Activated naive CD4-positive, alpha-beta T cell treated with anti-CD3 and anti-CD28 coated beads, Interleukin-2, amount 50 U/mL, for 72 hours (primary cell): Measurements from ENCODE around the gene HOMER3. TPM values are rescaled to one million over a fixed set of nuclear protein-coding genes. Genes with fewer than 3 reads are reported as not detected.
"Not testable (repeated sequence)": the region's sequence is repeated elsewhere in the genome, so short reads cannot be mapped to it uniquely, and the experiment has no call there.

Source experiments
- ATAC-seq, 2 donors: fragments of 150-1000 bp; cut with Tn5 transposase; 2 replicates each; pipeline ENCODE4 v1.10.0; 2021; ENCODE audit warnings: mild to moderate bottlenecking in 2 of 2, moderate library complexity in 2 of 2
- DNase-seq, 2 donors: peaks; one replicate each; pipeline ENCODE4 v3.0.0; 2021 to 2022; ENCODE audit warnings: low spot score in 2 of 2
- H3K27ac Mint-ChIP-seq, 2 donors: one replicate each; pipeline ENCODE4 v1.8.0; 2022; ENCODE audit warnings: mild to moderate bottlenecking in 2 of 2, mixed read lengths in 2 of 2
- H3K36me3 Mint-ChIP-seq, 2 donors: one replicate each; pipeline ENCODE4 v1.8.0; 2022; ENCODE audit warnings: mixed read lengths in 2 of 2
- H3K9me3 Mint-ChIP-seq, 2 donors: one replicate each; pipeline ENCODE4 v1.8.0; 2022; ENCODE audit warnings: mixed read lengths in 2 of 2
- total RNA-seq, 2 donors: library from RNA; stranded (reverse); gene quantifications; one replicate each; pipeline ENCODE4 v1.2.3, GENCODE V29; 2022

HOMER3 gene
- total RNA-seq, 2 donors from 2014 or later = 0.36 to 1.0 TPM

DNA sequence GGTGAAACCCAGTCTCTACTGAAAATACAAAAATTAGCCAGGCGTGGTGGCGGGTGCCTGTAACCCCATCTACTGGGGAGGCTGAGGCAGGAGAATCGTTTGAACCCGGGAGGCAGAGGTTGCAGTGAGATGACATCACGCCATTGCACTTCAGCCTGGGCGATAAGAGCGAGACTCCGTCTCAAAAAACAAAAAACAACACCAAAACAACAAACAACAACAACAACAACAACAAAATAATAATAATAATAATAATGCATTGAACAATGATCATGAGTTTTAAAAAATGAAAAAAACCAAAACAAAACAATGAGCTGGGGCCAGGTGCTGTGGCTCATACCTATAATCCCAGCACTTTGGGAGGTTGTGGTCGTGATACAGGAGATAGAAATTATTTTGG is 23.1 kb upstream of the HOMER3 start:
- Mint-ChIP-seq H3K27ac (no peak overlapping the region), H3K9me3 (no peaks in the 10 kb centered on the region), H3K36me3 (no peaks in the 10 kb centered on the region)
- ATAC-seq (no peak), DNase-seq (no peak)

DNA sequence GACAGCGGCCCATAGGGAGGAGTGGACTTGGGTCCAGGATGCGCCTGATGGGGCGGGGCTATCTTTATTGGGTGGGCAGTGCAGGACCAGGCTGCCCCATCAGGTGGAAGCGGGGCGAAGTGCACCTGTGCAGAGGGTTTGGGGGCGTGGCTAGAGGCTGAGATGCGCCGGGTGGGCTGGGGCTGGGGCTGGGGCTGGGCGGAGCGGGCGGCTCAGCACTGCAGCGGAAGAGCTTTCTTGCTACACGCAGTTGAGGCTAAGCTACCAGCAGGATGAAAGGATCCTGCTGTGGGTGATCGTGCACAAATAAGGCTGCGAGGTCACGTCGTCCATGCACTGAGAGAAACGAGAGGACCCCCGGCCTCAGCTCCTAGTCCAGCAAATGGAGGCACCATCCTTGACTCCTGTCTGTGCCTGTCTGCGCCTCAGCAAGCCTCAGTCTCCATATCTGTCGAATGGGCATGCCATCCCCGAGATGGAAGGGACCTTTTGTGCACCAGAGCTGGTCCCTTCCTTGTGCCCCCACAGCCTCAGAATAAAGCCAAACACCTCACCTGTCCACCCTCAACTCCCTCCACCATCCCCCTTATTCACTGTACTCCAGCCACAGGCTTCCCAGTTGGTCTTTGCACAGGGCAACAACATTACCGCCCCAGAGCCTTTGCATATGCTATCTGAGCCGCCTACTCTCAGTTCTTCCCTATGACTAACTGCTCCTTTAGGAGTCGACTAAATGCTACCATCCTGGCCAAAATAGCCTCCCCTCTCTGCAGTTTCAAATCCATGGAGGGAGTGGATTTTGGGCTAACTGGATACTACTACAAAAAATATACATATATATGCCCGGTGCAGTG is 21.0 kb upstream of the HOMER3 start:
- ATAC-seq (peak in 1 of 2 donors; percentile 26), DNase-seq (no peak)
- H3K36me3 Mint-ChIP-seq = no peaks in the 10 kb centered on the region

GRCh38 chr19:18960370-18960769 is 19.4 kb upstream of the HOMER3 start:
- ATAC-seq = no peak
- no peak for DNase-seq
- Mint-ChIP-seq H3K9me3 (no peaks in the 10 kb centered on the region), H3K36me3 (no peaks in the 10 kb centered on the region), H3K27ac (no peak overlapping the region)

More for the DNA sequence above, 21.0 kb upstream of the HOMER3 start:
- H3K27ac Mint-ChIP-seq = no peak overlapping the region
- H3K9me3 Mint-ChIP-seq = no peaks in the 10 kb centered on the region

GRCh38 chr19:18955042-18955441 is 14.0 kb upstream of the HOMER3 start:
- DNase-seq (no peak), ATAC-seq (no peak)
- Mint-ChIP-seq H3K27ac (no peak overlapping the region), H3K36me3 (no peaks in the 10 kb centered on the region), H3K9me3 (peaks cover 6% of the 10 kb centered on the region in 2 donors)

GRCh38 chr19:18954094-18954493 is 13.1 kb upstream of the HOMER3 start:
- ATAC-seq = no peak
- no peaks in the 10 kb centered on the region for H3K36me3 Mint-ChIP-seq
- DNase-seq = no peak
- H3K9me3 Mint-ChIP-seq = peaks cover 6% of the 10 kb centered on the region in 2 donors
- H3K27ac Mint-ChIP-seq = no peak overlapping the region

- H3K27ac Mint-ChIP-seq, H3K9me3 Mint-ChIP-seq, DNase-seq, ATAC-seq, H3K36me3 Mint-ChIP-seq: not testable (repeated sequence)
Observed at GRCh38 chr19:18952364-18953003, 11.5 kb upstream of the HOMER3 start.

DNA sequence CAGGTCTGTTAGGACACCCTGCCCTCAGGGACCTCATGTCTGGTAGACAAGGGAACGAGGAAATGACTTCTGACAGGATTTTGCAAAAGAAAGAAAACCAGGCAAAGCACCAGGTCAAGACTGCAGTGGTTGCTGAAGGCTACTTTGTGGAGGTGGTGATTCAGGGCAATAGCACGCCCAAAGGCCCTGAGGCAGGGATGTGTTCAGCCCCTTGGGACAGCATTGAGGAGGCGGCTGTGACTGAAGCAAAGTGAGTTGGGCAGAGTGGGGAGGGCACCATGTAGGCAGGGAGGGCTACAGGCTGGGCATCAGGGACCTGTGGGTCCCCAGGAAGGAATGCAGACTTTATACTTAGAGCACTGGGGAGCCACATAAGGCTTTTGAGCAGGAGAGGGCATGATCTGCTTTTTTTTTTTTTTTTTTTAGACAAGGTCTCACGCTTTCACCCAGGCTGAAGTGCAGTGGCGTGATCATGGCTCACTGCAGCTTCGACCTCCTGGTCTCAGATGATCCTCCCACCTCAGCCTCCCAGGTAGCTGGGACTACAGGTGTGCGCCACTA is 10.8 kb upstream of the HOMER3 start:
- no peak overlapping the region for H3K27ac Mint-ChIP-seq
- peaks cover 6% of the 10 kb centered on the region in 2 donors for H3K9me3 Mint-ChIP-seq
- no peaks in the 10 kb centered on the region for H3K36me3 Mint-ChIP-seq
- DNase-seq (no peak), ATAC-seq (no peak)

DNA sequence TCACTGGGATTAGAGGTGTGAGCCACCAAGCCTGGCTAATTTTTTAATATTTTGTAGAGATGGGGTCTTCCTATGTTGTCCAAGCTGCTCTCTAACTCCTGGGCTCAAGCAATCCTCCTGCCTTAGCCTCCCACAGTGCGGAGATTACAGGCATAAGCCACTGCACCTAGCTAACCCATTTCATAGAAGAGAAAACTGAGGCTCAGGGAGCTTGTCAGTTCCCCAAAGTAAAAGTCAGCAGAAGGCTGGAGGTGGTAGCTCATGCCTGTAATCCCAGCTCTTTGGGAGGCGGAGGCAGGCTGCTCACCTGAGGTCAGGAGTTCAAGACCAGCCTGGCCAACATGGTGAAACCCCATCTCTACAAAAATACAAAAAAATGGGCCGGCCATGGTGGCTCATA is 8.8 kb upstream of the HOMER3 start:
- no peak for ATAC-seq
- no peaks in the 10 kb centered on the region for H3K36me3 Mint-ChIP-seq
- H3K9me3 Mint-ChIP-seq = peaks cover 2% of the 10 kb centered on the region in 2 donors
- H3K27ac Mint-ChIP-seq = no peak overlapping the region
- no peak for DNase-seq

DNA sequence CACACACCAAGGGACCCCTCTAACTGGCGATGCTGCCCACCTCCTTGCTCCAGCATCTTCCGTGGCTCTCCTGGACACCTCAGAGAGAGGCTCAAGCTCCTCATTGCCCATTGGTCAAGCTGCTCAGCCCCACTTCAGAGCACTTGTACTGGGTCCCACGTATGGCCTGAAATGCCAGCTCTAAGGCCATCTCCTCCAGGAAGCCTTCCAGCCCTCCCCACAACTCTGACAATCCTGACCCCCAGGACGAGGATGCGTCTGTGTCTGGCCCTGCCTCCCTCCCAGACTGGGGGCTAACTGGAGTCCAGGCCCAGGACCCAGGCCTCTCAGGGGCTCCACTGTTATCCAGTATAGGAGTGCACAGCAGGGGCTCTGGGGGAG is 7.9 kb upstream of the HOMER3 start:
- Mint-ChIP-seq H3K9me3 (no peaks in the 10 kb centered on the region), H3K27ac (no peak overlapping the region), H3K36me3 (no peaks in the 10 kb centered on the region)
- DNase-seq (no peak), ATAC-seq (no peak)

DNA sequence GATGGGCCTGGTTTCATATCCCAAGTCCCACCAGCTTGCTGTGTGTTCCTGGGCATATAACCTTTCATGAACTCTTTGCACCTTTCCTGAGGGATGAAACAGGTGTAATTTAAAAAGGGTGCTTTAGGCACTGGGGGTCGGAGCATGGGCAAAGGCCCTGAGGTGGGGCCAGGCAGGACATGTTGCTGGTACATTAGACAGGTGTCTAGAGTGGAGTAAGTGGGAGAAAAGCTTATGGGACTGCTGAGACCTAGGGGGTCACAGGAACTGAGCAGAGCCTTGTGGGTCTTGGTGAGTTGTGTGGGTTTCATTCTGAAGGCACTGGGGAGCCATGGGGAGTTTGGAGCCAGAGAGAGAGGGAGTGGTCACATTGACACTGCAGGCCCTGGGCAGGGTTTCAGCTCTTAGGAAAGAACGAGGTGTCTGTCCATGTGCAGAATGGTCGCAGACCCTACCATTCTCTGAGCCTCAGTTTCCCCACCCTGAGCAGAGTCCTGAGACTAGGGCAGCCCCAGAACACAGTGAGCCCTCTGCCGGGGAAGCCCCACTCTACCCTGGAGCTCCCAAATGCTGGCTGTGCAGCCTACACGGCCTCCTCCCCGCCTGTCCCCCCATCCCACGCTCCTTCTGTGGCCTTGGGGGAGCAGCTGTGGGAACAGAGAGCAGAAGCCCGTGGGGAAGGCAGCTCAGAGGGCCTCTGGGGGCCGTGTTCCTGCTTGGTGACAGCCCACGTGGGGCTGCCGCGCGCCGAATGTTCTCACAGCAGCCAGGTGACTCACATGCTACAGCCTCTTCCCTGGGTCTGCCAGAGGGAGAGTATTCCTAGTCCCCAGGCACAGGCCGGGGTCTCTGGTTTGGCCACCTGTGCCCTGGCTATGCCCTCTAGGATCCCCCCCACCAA is 7.3 kb upstream of the HOMER3 start:
- DNase-seq (no peak), ATAC-seq (no peak)
- no peaks in the 10 kb centered on the region for H3K36me3 Mint-ChIP-seq
- no peaks in the 10 kb centered on the region for H3K9me3 Mint-ChIP-seq
- H3K27ac Mint-ChIP-seq = no peak overlapping the region

- Mint-ChIP-seq H3K36me3 (no peaks in the 10 kb centered on the region), H3K9me3 (no peaks in the 10 kb centered on the region), H3K27ac (no peak overlapping the region)
- ATAC-seq (no peak), DNase-seq (no peak)
Observed at GRCh38 chr19:18946918-18947317, 5.9 kb upstream of the HOMER3 start.

DNA sequence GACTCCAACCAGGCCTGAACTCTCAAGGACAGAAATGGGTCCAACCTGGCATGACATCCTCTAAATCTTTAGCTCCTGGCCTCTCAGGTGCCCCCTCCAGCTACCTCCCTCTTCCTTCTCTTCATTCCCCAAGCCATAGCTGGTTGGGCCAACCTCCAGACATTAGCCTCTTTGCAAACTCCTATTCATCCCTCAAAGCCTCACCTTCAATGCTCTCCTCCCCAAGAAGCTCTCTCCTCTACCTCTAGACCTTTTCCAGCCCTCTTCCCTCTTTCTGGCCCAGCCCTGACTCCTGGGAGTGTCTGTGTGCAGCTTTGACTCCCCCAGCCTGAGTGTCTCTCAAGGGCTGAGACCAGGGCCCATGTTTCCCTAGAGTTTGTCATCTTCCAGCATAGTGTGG is 5.3 kb upstream of the HOMER3 start:
- ATAC-seq (no peak), DNase-seq (no peak)
- no peaks in the 10 kb centered on the region for H3K9me3 Mint-ChIP-seq
- no peak overlapping the region for H3K27ac Mint-ChIP-seq
- no peaks in the 10 kb centered on the region for H3K36me3 Mint-ChIP-seq

DNA sequence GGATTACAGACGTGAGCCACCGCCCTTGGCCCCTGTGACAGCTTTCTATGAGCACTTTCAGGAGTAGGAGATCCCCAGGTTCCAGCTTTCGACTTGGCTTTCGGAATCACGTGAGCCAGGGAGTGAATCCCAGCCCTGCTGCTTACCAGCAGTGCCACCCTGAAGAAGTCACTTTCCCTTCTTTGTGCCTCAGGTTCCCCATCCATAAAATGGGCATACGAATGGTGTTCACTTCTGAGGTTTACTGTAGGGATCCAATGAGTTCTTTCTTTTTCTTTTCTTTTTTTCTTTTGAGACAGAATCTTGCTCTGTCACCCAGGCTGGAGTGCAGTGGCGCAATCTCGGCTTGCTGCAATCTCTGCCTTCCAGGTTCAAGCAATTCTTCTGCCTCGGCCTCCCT is 4.3 kb upstream of the HOMER3 start:
- no peaks in the 10 kb centered on the region for H3K9me3 Mint-ChIP-seq
- DNase-seq (no peak), ATAC-seq (no peak)
- no peaks in the 10 kb centered on the region for H3K36me3 Mint-ChIP-seq
- H3K27ac Mint-ChIP-seq = no peak overlapping the region

DNA sequence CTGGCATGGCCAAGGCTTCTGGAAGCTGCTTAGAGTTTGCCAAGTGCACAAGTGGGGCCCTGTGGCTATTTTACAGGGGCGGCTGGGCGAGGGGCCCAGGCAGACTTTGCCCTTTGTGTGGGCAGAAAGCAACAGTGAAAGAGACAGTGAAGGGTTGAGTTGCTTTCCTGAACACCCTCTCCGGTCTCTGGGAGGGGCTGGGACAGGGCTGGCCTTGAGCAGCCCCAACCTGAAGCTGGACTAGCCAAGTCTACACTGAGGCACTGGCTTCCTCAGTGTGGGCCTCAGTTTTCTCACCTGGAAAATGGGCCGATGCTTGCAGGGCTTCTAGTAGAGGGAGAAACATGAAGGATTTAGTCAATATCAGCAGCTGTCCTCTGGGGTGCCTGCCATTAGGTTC is 2.4 kb upstream of the HOMER3 start:
- Mint-ChIP-seq H3K27ac (no peak overlapping the region), H3K9me3 (no peaks in the 10 kb centered on the region), H3K36me3 (no peaks in the 10 kb centered on the region)
- no peak for ATAC-seq
- no peak for DNase-seq

DNA sequence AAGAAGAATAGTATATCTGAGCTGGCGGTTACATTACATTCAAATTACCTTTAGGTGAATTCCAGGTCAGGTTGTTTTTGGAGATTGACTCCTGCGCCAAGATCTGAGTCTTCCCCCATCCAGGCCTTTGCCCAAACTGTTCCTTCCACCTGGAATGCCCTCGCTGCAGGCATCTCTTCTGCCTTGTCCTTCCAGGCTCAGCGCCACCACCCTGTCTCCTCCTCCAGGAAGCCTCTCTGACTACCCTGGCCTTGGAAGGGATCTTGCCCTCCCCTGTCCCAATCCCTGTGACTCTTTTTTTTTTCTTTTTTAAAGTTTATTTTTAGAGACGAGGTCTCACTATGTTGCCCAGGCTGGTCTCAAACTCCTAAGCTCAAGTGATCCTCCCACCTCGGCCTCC is 1.7 kb upstream of the HOMER3 start:
- DNase-seq (no peak), ATAC-seq (no peak)
- H3K9me3 Mint-ChIP-seq = no peaks in the 10 kb centered on the region
- no peaks in the 10 kb centered on the region for H3K36me3 Mint-ChIP-seq
- H3K27ac Mint-ChIP-seq = no peak overlapping the region

DNA sequence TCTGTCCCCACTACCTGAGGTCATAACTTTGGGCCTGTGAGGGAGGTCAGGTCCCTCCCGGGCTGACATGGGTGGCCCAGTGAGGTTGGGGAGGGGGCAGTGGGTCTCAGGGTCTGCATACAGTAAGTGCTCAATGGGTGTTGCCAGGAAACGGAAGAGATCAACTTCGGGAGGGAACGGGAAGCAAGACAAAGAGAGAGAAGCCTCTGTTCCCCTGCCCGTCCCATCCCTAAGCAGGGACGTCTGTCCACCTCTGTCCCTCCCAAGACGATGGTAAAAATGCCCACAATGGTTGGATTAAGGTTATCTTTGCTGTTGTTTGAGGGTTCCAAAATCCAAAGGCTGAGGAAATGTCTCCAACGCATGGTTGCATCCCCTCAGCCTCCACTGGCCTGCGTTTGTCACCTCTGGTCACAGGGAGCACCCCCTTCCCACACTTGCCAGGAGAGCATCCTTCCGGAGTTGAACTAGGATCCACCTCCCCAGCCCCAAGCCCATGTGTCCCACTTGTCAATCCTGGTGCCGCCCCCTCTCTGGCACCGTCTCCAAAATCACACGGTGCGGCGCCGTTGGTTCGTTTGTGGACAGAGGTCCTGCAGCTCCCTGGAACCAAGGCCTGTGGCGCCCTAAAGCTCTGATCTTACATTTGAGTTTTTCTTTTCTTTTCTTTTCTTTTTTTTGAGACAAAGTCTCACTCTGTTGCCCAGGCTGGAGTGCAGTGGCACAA is 774 bp upstream of the HOMER3 start:
- DNase-seq = no peak
- Mint-ChIP-seq H3K9me3 (no peaks in the 10 kb centered on the region), H3K36me3 (no peaks in the 10 kb centered on the region), H3K27ac (no peak overlapping the region)
- no peak for ATAC-seq
